HCT116 (cell line): ENCODE measurements around the gene PLEKHO2. TPM values are rescaled to one million over a fixed set of nuclear protein-coding genes. Genes with fewer than 3 reads are reported as not detected.
"Not testable (repeated sequence)": the region's sequence is repeated elsewhere in the genome, so short reads cannot be mapped to it uniquely, and the experiment has no call there.

Experiments
- ATAC-seq: fragments of 200-7000 bp; cut with Tn5 transposase; 2 replicates; pipeline ENCODE4 v1.9.1; 2020; ENCODE audit warnings: mild to moderate bottlenecking, moderate library complexity
- BruUV-seq: library from RNA; stranded (reverse); fragments of 400-500 nt; replicated peaks from 2 replicates; lab custom pipeline; 2021; lab: Mats Ljungman, UMichigan
- CTCF ChIA-PET: fragments of 300-600 bp; sonication (Branson Sonifier 250); formaldehyde crosslinking; loops from one replicate; lab custom pipeline; 2021; ENCODE audit warnings: antibody characterized with exemption; lab: Charles Lee
- POLR2A ChIA-PET: fragments of 300-600, 350-600 bp; sonication (Branson Sonifier 250); formaldehyde crosslinking; loops from one replicate; lab custom pipeline; 2021; ENCODE audit warnings: antibody characterized with exemption; lab: Charles Lee
- RAD21 ChIA-PET, 2 experiments: fragments of 300-600 bp; sonication (Branson Sonifier 250); formaldehyde crosslinking; loops; one replicate each; lab custom pipeline; 2023; ENCODE audit warnings: low total read pairs in 2 of 2; ENCODE audit not compliant: uncharacterized antibody in 2 of 2, unreplicated experiment in 2 of 2, low non-redundant PET in 1 of 2; lab: Charles Lee
- DNase-seq: peaks from one replicate; pipeline ENCODE4 v3.0.0-alpha.2; 2010; ENCODE audit warnings: low read depth, low spot score
- H2AFZ ChIP-seq: fragments of 200-600 bp; shearing (Covaris generic), sonication (generic); 2 replicates; pipeline ENCODE4 v1.6.1; 2017; ENCODE audit warnings: low read depth, mixed run types, mixed read lengths, antibody characterized with exemption, low read length; ENCODE audit not compliant: poor library complexity, severe bottlenecking
- H3K27ac ChIP-seq: 2 replicates; pipeline ENCODE4 v1.5.1; 2012; ENCODE audit warnings: low read depth, low read length
- H3K27me3 ChIP-seq: fragments of 200-600 bp; sonication (generic); 2 replicates; pipeline ENCODE4 v1.6.1; 2016; ENCODE audit warnings: mixed run types, low read length, mixed read lengths; ENCODE audit not compliant: insufficient read depth
- H3K36me3 ChIP-seq, 2 experiments: fragments of 200-500 bp in 1 of 2; fragments of 200-600 bp in 1 of 2; sonication (Bioruptor generic) in 1 of 2; sonication (generic) in 1 of 2; 2 replicates each; pipeline versions ENCODE4 v1.5.1 to v1.6.1; 2014 to 2016; ENCODE audit warnings: low read length in 2 of 2, inconsistent platforms in 1 of 2, mixed read lengths in 1 of 2, mixed run types in 1 of 2; ENCODE audit not compliant: insufficient read depth in 2 of 2, control insufficient read depth in 1 of 2
- H3K4me1 ChIP-seq, 2 experiments: fragments of 200-600 bp in 1 of 2; sonication (generic) in 1 of 2; 2 replicates each; pipeline versions ENCODE4 v1.5.1 to v1.6.1; 2012 to 2017; ENCODE audit warnings: low read length in 2 of 2, inconsistent platforms in 1 of 2, mild to moderate bottlenecking in 1 of 2, mixed read lengths in 1 of 2, mixed run types in 1 of 2, moderate library complexity in 1 of 2; ENCODE audit not compliant: insufficient read depth in 2 of 2, control insufficient read depth in 1 of 2
- H3K4me2 ChIP-seq: fragments of 200-600 bp; sonication (generic); 2 replicates; pipeline ENCODE4 v1.6.1; 2017; ENCODE audit warnings: mixed run types, low read length, mixed read lengths
- H3K4me3 ChIP-seq, 2 experiments: fragments of 200-600 bp in 1 of 2; sonication (generic) in 1 of 2; replicated peaks in 1 of 2; 2 replicates each; pipeline ENCODE4 v1.5.1; 2011 to 2016; ENCODE audit warnings: low read length in 2 of 2, control low read depth in 1 of 2, low read depth in 1 of 2, mild to moderate bottlenecking in 1 of 2, mixed read lengths in 1 of 2, mixed run types in 1 of 2
- H3K79me2 ChIP-seq: fragments of 200-600 bp; sonication (generic); 2 replicates; pipeline ENCODE4 v1.6.1; 2017; ENCODE audit warnings: mild to moderate bottlenecking, mixed run types, low read length, moderate library complexity, mixed read lengths; ENCODE audit not compliant: insufficient read depth
- H3K9ac ChIP-seq: fragments of 200-600 bp; sonication (generic); 2 replicates; pipeline ENCODE4 v1.6.1; 2016; ENCODE audit warnings: low read length, mixed read lengths
- H3K9me2 ChIP-seq: fragments of 200-600 bp; sonication (generic), shearing (Covaris generic); 2 replicates; pipeline ENCODE4 v1.6.1; 2017; ENCODE audit warnings: mixed run types, mild to moderate bottlenecking, moderate library complexity; ENCODE audit not compliant: insufficient read depth
- H3K9me3 ChIP-seq, 2 experiments: fragments of 200-500 bp in 1 of 2; fragments of 200-600 bp in 1 of 2; sonication (Bioruptor generic) in 1 of 2; sonication (generic) in 1 of 2; 2 replicates each; pipeline ENCODE4 v1.6.1; 2014 to 2017; ENCODE audit warnings: low read length in 2 of 2, mixed read lengths in 2 of 2, inconsistent platforms in 1 of 2, low read depth in 1 of 2, mild to moderate bottlenecking in 1 of 2, mixed run types in 1 of 2, moderate library complexity in 1 of 2; ENCODE audit not compliant: control insufficient read depth in 1 of 2, insufficient read depth in 1 of 2
- H4K20me1 ChIP-seq: fragments of 200-600 bp; sonication (generic), shearing (Covaris generic); 2 replicates; pipeline ENCODE4 v1.6.1; 2017; ENCODE audit warnings: mixed run types, mild to moderate bottlenecking, moderate library complexity; ENCODE audit not compliant: insufficient read depth
- CEBPB ChIP-seq: IDR thresholded peaks from 2 replicates; pipeline ENCODE4 v1.6.1; 2012; ENCODE audit warnings: low read depth
- EGR1 ChIP-seq: IDR thresholded peaks from 2 replicates; pipeline ENCODE4 v1.6.1; 2012; ENCODE audit warnings: low read depth
- ELF1 ChIP-seq: IDR thresholded peaks from 2 replicates; pipeline ENCODE4 v1.6.1; 2012; ENCODE audit warnings: low read depth, borderline replicate concordance
- RAD21 ChIP-seq: IDR thresholded peaks from 2 replicates; pipeline ENCODE4 v1.6.1; 2012; ENCODE audit warnings: low read depth, mild to moderate bottlenecking
- ZFX ChIP-seq: fragments of 450-650 bp; IDR thresholded peaks from 2 replicates; pipeline ENCODE4 v1.6.1; 2017
- ZNF274 ChIP-seq: fragments of 200-500 bp; sonication (Bioruptor generic); IDR thresholded peaks from 2 replicates; pipeline ENCODE4 v1.6.1; 2014; ENCODE audit warnings: mild to moderate bottlenecking, low read depth, low read length, inconsistent platforms
- intact Hi-C: fragments of 100-400 bp; cut with micrococcal nuclease; formaldehyde crosslinking; loops from 2 replicates; pipeline ENCODE4 v1.10.0; 2022
- total RNA-seq: library from RNA; stranded (reverse); gene quantifications from one replicate; pipeline ENCODE4 v1.2.1, GENCODE V29; 2021; ENCODE audit not compliant: unreplicated experiment
- TF ChIP-seq, protein P1 (sequence below): IDR thresholded peaks from 2 replicates; pipeline ENCODE4 v1.6.1; 2011; ENCODE audit warnings: mild to moderate bottlenecking, low read length, moderate library complexity; ENCODE audit not compliant: insufficient replicate concordance; ENCODE audit errors: extremely low read depth
- TF ChIP-seq, protein P2 (sequence below): IDR thresholded peaks from 2 replicates; pipeline ENCODE4 v1.6.1; 2012; ENCODE audit warnings: low read depth

Gene PLEKHO2
- total RNA-seq, 1 experiment from 2014 or later: 8.0 TPM

DNA sequence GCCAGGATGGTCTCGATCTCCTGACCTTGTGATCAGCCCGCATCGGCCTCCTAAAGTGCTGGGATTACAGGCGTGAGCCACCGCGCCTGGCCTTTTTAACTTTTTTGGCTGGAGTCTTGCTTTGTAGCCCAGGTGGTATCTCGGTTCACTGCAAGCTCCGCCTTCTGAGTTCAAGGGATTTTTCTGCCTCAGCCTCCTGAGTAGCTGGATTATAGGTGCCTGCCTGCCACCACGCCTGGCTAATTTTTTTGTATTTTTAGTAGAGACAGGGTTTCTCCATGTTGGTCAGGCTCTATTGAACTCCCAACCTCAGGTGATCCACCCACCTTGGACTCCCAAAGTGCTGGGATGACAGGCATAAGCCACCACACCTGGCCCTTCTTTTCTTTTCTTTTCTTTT, 45.8 kb upstream of the PLEKHO2 start:
- DNase-seq, H2AFZ ChIP-seq, BruUV-seq, H3K27ac ChIP-seq, H3K9ac ChIP-seq, H3K27me3 ChIP-seq, POLR2A ChIA-PET, RAD21 ChIA-PET, H3K9me3 ChIP-seq, H3K4me2 ChIP-seq, H3K9me2 ChIP-seq, H3K79me2 ChIP-seq, H4K20me1 ChIP-seq, H3K4me1 ChIP-seq, ATAC-seq, H3K36me3 ChIP-seq, CTCF ChIA-PET, H3K4me3 ChIP-seq, intact Hi-C loops: not testable (repeated sequence)

DNA sequence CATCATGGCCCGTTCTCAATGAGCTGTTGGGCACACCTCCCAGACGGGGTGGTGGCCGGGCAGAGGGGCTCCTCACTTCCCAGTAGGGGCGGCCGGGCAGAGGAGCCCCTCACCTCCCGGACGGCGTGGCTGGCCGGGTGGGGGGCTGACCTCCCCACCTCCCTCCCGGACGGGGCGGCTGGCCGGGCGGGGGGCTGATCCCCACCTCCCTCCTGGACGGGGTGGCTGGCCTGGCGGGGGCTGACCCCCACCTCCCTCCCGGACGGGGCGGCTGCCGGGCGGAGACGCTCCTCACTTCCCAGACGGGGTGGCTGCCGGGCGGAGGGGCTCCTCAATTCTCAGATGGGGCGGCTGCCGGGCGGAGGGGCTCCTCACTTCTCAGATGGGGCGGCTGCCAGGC, 42.8 kb upstream of the PLEKHO2 start:
- H3K36me3 ChIP-seq, intact Hi-C loops, H3K9me3 ChIP-seq, H3K27me3 ChIP-seq, H2AFZ ChIP-seq, RAD21 ChIA-PET, CTCF ChIA-PET, BruUV-seq, H3K27ac ChIP-seq, H4K20me1 ChIP-seq, H3K9ac ChIP-seq, POLR2A ChIA-PET, H3K4me3 ChIP-seq, H3K79me2 ChIP-seq, DNase-seq, H3K4me2 ChIP-seq, ATAC-seq, H3K9me2 ChIP-seq: not testable (repeated sequence)
- peaks cover 9 to 21% of the 10 kb centered on the region in 2 experiments for H3K4me1 ChIP-seq

DNA sequence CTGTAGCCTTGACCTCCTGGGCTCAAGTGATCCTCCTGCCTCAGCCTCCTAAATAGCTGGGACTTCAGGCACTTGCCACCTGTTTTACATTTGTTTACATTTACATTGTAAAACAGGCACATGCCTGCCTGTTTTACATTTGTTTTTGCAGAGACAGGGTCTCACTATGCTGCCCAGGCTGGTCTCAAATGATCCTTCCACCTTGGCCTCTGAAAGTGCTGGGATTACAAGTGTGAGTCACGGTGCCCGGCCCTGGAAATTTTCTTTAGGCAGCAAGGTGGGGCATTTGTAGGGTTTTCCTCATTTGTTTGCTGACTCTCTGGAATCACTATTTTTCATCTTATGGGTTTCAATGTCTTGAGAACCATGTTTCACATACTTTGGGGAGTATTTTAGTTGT, 41.2 kb upstream of the PLEKHO2 start:
- no peak for ATAC-seq
- no peak overlapping the region for H3K9ac ChIP-seq
- H3K4me3 ChIP-seq: no peak overlapping the region
- H3K9me2 ChIP-seq: no peaks in the 10 kb centered on the region
- H3K27ac ChIP-seq: no peak overlapping the region
- no peak overlapping the region for H2AFZ ChIP-seq
- no peaks in the 10 kb centered on the region for H3K36me3 ChIP-seq
- H3K9me3 ChIP-seq: no peaks in the 10 kb centered on the region
- no peaks in the 10 kb centered on the region for H3K79me2 ChIP-seq
- RAD21 ChIA-PET: no interaction called here
- no peaks in the 10 kb centered on the region for H4K20me1 ChIP-seq
- CTCF ChIA-PET: interaction anchor here (2.3 kb wide), 1 partner anchor 9 kb away, joined by 14 read pairs; no protein-coding TSS in a partner anchor
- peaks cover 9 to 21% of the 10 kb centered on the region in 2 experiments for H3K4me1 ChIP-seq
- peak overlapping the region; percentile 34 for H3K4me2 ChIP-seq
- BruUV-seq: no TSS peak
- H3K27me3 ChIP-seq: no peaks in the 10 kb centered on the region
- intact Hi-C loops: no loop called here
- POLR2A ChIA-PET: no interaction called here
- no peak for DNase-seq
- TF ChIP-seq, protein P1, sequence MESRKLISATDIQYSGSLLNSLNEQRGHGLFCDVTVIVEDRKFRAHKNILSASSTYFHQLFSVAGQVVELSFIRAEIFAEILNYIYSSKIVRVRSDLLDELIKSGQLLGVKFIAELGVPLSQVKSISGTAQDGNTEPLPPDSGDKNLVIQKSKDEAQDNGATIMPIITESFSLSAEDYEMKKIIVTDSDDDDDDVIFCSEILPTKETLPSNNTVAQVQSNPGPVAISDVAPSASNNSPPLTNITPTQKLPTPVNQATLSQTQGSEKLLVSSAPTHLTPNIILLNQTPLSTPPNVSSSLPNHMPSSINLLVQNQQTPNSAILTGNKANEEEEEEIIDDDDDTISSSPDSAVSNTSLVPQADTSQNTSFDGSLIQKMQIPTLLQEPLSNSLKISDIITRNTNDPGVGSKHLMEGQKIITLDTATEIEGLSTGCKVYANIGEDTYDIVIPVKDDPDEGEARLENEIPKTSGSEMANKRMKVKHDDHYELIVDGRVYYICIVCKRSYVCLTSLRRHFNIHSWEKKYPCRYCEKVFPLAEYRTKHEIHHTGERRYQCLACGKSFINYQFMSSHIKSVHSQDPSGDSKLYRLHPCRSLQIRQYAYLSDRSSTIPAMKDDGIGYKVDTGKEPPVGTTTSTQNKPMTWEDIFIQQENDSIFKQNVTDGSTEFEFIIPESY: no peak
- TF ChIP-seq ZFX (no peak), ZNF274 (no peak), EGR1 (no peak), CEBPB (no peak), RAD21 (no peak), ELF1 (no peak)
- TF ChIP-seq, protein P2, sequence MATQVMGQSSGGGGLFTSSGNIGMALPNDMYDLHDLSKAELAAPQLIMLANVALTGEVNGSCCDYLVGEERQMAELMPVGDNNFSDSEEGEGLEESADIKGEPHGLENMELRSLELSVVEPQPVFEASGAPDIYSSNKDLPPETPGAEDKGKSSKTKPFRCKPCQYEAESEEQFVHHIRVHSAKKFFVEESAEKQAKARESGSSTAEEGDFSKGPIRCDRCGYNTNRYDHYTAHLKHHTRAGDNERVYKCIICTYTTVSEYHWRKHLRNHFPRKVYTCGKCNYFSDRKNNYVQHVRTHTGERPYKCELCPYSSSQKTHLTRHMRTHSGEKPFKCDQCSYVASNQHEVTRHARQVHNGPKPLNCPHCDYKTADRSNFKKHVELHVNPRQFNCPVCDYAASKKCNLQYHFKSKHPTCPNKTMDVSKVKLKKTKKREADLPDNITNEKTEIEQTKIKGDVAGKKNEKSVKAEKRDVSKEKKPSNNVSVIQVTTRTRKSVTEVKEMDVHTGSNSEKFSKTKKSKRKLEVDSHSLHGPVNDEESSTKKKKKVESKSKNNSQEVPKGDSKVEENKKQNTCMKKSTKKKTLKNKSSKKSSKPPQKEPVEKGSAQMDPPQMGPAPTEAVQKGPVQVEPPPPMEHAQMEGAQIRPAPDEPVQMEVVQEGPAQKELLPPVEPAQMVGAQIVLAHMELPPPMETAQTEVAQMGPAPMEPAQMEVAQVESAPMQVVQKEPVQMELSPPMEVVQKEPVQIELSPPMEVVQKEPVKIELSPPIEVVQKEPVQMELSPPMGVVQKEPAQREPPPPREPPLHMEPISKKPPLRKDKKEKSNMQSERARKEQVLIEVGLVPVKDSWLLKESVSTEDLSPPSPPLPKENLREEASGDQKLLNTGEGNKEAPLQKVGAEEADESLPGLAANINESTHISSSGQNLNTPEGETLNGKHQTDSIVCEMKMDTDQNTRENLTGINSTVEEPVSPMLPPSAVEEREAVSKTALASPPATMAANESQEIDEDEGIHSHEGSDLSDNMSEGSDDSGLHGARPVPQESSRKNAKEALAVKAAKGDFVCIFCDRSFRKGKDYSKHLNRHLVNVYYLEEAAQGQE: no peak
